Tibial nerve (tissue), 4 donors: ENCODE results near the gene ZNF496. TPM values are rescaled to one million over a fixed set of nuclear protein-coding genes. Genes with fewer than 3 reads are reported as not detected.

Experiments
- DNase-seq, 2 donors: peaks; one replicate each; pipeline ENCODE4 v3.0.0-alpha.2; 2019; ENCODE audit warnings: low spot score in 2 of 2
- H3K27ac ChIP-seq, 4 donors: fragments of 200-600 bp; sonication (generic) in 3 of 4; one replicate each; pipeline ENCODE4 v1.5.1; 2017 to 2019; ENCODE audit warnings: mild to moderate bottlenecking in 1 of 4
- H3K27me3 ChIP-seq, 2 donors: fragments of 200-600 bp; sonication (generic) in 1 of 2; one replicate each; pipeline versions ENCODE4 v1.5.1 to v1.6.0; 2017 to 2019
- H3K36me3 ChIP-seq, 3 donors: fragments of 200-600 bp; sonication (generic); one replicate each; pipeline ENCODE4 v1.5.1; 2018 to 2019
- H3K4me1 ChIP-seq, 4 donors: fragments of 200-600 bp; sonication (generic) in 3 of 4; one replicate each; pipeline ENCODE4 v1.5.1; 2017 to 2019
- H3K4me3 ChIP-seq, 4 donors: fragments of 200-600 bp; sonication (generic) in 3 of 4; one replicate each; pipeline ENCODE4 v1.5.1; 2017 to 2019; ENCODE audit warnings: mild to moderate bottlenecking in 1 of 4, moderate library complexity in 1 of 4
- H3K9me3 ChIP-seq, 4 donors: fragments of 200-600 bp; sonication (generic) in 3 of 4; one replicate each; pipeline ENCODE4 v1.5.1; 2017 to 2019
- EP300 ChIP-seq, 2 donors: sonication (generic); formaldehyde crosslinking; IDR thresholded peaks; one replicate each; pipeline ENCODE4 v1.6.1; 2017; ENCODE audit warnings: antibody characterized with exemption in 2 of 2, mild to moderate bottlenecking in 1 of 2
- POLR2A ChIP-seq, 2 donors: fragments of 450-650 bp; IDR thresholded peaks; one replicate each; pipeline ENCODE4 v1.6.1; 2017; ENCODE audit warnings: antibody characterized with exemption in 2 of 2, mild to moderate bottlenecking in 2 of 2, moderate library complexity in 2 of 2
- WGBS, 2 donors: methylation state at CpG; one replicate each; pipeline ENCODE4 v1.1.5; 2018; 5-methylcytosine and 5-hydroxymethylcytosine counted together
- total RNA-seq, 4 donors: library from RNA; depleted of rRNA; stranded (reverse); fragments of >200 nt; gene quantifications; one replicate each; pipeline ENCODE4 v1.1.0, GENCODE V29; 2016
- TF ChIP-seq, protein P1 (sequence below), 5 experiments: fragments of 200-600 bp in 3 of 5; fragments of 450-650 bp in 2 of 5; sonication (generic) in 3 of 5; IDR thresholded peaks; one replicate each; pipeline ENCODE4 v1.5.1; 2016 to 2019; ENCODE audit warnings: antibody characterized with exemption in 5 of 5, mild to moderate bottlenecking in 3 of 5, moderate library complexity in 2 of 5

ZNF496 gene
- total RNA-seq, 4 donors from 2014 or later, result 37.5 to 60.6 (median 51.6) TPM

DNA sequence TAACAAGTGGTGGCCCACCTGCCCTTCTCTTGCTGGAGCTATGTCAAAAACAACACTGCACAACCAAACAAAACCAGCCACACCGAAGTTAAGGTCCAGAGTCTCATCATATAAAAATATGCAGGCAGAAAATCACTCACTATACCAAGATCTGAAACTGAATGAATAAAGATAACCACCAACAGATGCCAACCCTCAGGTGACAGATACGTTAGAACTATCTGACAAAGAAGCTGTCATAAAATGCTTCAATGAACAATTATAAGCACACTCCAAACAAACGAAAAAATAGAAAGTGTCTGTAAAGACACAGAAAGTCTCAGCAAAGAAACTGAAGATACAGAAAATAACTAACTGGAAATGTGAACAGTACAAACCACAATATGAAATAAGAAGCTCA lies 14.0 kb downstream of the ZNF496 start:
- no peak for DNase-seq
- Histone ChIP-seq H3K36me3 (peaks cover 0 to 85% (median 0%) of the 10 kb centered on the region in 3 donors), H3K27ac (no peak overlapping the region), H3K27me3 (no peaks in the 10 kb centered on the region), H3K9me3 (no peaks in the 10 kb centered on the region), H3K4me1 (no peaks in the 10 kb centered on the region), H3K4me3 (no peak overlapping the region)
- TF ChIP-seq, protein P1, sequence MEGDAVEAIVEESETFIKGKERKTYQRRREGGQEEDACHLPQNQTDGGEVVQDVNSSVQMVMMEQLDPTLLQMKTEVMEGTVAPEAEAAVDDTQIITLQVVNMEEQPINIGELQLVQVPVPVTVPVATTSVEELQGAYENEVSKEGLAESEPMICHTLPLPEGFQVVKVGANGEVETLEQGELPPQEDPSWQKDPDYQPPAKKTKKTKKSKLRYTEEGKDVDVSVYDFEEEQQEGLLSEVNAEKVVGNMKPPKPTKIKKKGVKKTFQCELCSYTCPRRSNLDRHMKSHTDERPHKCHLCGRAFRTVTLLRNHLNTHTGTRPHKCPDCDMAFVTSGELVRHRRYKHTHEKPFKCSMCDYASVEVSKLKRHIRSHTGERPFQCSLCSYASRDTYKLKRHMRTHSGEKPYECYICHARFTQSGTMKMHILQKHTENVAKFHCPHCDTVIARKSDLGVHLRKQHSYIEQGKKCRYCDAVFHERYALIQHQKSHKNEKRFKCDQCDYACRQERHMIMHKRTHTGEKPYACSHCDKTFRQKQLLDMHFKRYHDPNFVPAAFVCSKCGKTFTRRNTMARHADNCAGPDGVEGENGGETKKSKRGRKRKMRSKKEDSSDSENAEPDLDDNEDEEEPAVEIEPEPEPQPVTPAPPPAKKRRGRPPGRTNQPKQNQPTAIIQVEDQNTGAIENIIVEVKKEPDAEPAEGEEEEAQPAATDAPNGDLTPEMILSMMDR (IDR thresholded peaks at IDR 0.05), result no peak
- TF ChIP-seq EP300 (IDR thresholded peaks at IDR 0.05) (no peak), POLR2A (IDR thresholded peaks at IDR 0.05) (no peak)
- 82 to 84% methylated on average over 3 of the region's 3 CpGs for WGBS, 2 donors

DNA sequence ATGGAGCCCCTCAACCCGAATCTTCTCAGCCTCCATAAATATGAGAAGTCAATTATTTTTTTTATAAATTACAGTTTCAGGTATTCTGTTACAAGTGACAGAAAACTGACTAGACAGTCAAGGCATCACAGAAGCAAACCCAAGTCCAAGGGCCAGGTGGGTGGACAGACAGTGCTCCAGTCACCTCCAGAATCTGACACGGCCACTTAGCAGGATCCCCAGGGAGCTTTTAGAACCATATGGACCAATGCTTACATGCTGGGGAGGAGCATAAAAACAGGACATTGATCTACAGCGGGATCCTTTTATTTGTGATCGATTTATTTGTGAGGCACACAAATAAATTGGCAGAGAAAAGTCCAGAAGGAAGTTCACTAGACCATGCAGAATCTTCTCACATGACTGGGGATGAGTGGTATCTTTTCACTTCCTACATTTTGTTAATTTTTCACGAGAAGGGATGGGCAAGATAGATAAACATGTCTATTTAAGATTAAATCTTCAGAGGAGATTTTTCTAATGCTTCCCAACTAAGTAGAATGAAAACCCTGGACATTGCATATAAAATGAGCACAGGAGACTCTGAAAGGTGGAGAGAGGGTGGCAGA lies 15.0 kb downstream of the ZNF496 start:
- no peaks in the 10 kb centered on the region for H3K4me1 ChIP-seq
- WGBS, 2 donors, result 82 to 88% methylated on average over 5 of the region's 5 CpGs
- H3K27me3 ChIP-seq, result no peaks in the 10 kb centered on the region
- no peak overlapping the region for H3K27ac ChIP-seq
- no peak for DNase-seq
- TF ChIP-seq POLR2A (IDR thresholded peaks at IDR 0.05) (no peak), EP300 (IDR thresholded peaks at IDR 0.05) (no peak)
- TF ChIP-seq, protein P1 (IDR thresholded peaks at IDR 0.05), result no peak
- no peaks in the 10 kb centered on the region for H3K9me3 ChIP-seq
- H3K36me3 ChIP-seq, result peaks cover 0 to 76% (median 0%) of the 10 kb centered on the region in 3 donors
- H3K4me3 ChIP-seq, result no peak overlapping the region

DNA sequence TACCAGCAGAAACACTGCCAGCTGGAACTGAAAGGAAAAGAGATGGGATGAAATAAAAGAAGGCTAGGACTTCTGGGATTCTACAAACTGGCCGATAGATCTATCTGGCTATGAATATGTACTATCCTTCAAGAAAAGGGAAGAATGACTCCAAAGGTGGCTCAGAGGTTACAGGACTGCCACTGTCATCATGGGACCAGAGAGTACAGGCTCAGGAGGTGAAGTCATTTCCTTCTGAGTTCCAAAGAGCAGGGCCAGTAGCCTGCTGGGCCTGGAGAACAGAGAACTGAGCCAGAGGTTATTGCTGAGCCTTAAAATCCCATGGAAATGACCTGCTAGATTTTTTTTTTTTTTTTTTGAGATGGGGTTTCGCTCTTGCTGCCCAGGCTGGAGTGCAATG lies 27.6 kb downstream of the ZNF496 start:
- WGBS, 2 donors, result 92 to 93% methylated on average over 2 of the region's 2 CpGs
- Histone ChIP-seq H3K9me3 (peaks cover 0 to 5% (median 0%) of the 10 kb centered on the region in 4 donors), H3K27ac (no peak overlapping the region), H3K36me3 (peaks cover 0 to 100% (median 8%) of the 10 kb centered on the region in 3 donors), H3K27me3 (no peaks in the 10 kb centered on the region), H3K4me1 (no peaks in the 10 kb centered on the region), H3K4me3 (no peak overlapping the region)
- TF ChIP-seq EP300 (IDR thresholded peaks at IDR 0.05), result no peak
- TF ChIP-seq, protein P1 (IDR thresholded peaks at IDR 0.05), result no peak
- no peak for TF ChIP-seq POLR2A (IDR thresholded peaks at IDR 0.05)
- DNase-seq, result no peak

DNA sequence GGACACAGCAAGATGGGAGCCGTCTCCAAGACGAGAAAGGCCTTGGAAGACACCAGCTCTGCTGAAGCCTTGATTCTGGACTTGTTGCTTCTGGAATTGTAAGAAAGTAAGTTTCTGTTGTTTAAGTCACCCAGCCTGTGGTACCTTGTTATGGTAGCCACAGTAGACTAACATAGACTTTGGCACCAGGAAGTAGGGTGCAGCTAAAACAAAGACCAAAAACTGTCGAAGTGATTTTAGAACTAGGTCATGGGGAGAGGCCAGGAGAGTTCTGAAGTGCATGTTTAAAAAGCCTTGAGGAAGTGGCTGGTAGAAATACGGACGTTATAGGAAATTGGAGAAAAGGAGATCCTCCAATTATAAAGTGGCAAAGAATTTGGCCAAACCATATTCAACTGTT lies 28.5 kb downstream of the ZNF496 start:
- Histone ChIP-seq H3K36me3 (peaks cover 0 to 100% (median 8%) of the 10 kb centered on the region in 3 donors), H3K4me3 (no peak overlapping the region), H3K27ac (no peak overlapping the region), H3K27me3 (no peaks in the 10 kb centered on the region), H3K9me3 (peaks cover 0 to 5% (median 0%) of the 10 kb centered on the region in 4 donors), H3K4me1 (no peaks in the 10 kb centered on the region)
- no peak for DNase-seq
- 53 to 77% methylated on average over 5 of the region's 5 CpGs for WGBS, 2 donors
- TF ChIP-seq EP300 (IDR thresholded peaks at IDR 0.05) (no peak), POLR2A (IDR thresholded peaks at IDR 0.05) (no peak)
- TF ChIP-seq, protein P1 (IDR thresholded peaks at IDR 0.05), result no peak

DNA sequence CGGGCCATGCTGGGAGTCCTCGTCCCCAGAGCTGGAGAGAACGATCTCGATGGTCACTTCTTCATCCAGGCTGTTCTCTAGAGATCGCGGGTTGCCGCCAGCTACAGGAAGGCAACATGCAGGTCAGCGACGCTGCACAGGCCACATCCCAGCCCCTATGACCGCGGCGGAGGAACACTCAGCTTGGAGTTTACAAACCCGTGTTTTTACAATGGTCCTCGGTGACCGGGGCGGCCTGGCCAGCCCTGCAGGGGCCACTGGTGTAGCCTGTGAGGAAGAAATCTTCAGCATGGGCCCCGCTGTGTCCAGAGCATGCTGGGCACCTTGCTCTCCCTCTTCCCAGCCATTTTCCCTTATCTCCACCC lies 30.5 kb downstream of the ZNF496 start:
- DNase-seq, result no peak
- peaks cover 0 to 5% (median 0%) of the 10 kb centered on the region in 4 donors for H3K9me3 ChIP-seq
- WGBS, 2 donors, result 97% methylated on average over 15 to 17 of the region's 17 CpGs
- no peak overlapping the region for H3K4me3 ChIP-seq
- H3K27ac ChIP-seq, result no peak overlapping the region
- peaks cover 0 to 86% (median 8%) of the 10 kb centered on the region in 3 donors for H3K36me3 ChIP-seq
- TF ChIP-seq EP300 (IDR thresholded peaks at IDR 0.05), result no peak
- no peak for TF ChIP-seq POLR2A (IDR thresholded peaks at IDR 0.05)
- TF ChIP-seq, protein P1 (IDR thresholded peaks at IDR 0.05), result no peak
- no peaks in the 10 kb centered on the region for H3K4me1 ChIP-seq
- H3K27me3 ChIP-seq, result no peaks in the 10 kb centered on the region
